SU-DHL-6 (cell line): ENCODE measurements around the gene ABCG1.

Experiments
- H2AFZ ChIP-seq: fragments of 200-600 bp; sonication (generic); 2 replicates; pipeline ENCODE4 v1.6.1; 2014; ENCODE audit warnings: low read depth, mild to moderate bottlenecking, moderate library complexity, mixed read lengths, antibody characterized with exemption, low read length; ENCODE audit not compliant: severe bottlenecking
- H3F3A ChIP-seq: fragments of 200-600 bp; shearing (Covaris generic); 2 replicates; pipeline ENCODE4 v1.6.0; 2016; ENCODE audit warnings: antibody characterized with exemption, mild to moderate bottlenecking; ENCODE audit not compliant: insufficient read depth
- H3K27ac ChIP-seq: fragments of 200-600 bp; sonication (generic); 2 replicates; pipeline ENCODE4 v1.5.1; 2016; ENCODE audit warnings: low read depth, mild to moderate bottlenecking, low read length, moderate library complexity, mixed read lengths
- H3K27me3 ChIP-seq: fragments of 200-600 bp; sonication (generic), shearing (Covaris generic); 2 replicates; pipeline ENCODE4 v1.6.0; 2014; ENCODE audit warnings: mild to moderate bottlenecking, low read length
- H3K36me3 ChIP-seq: fragments of 200-600 bp; sonication (generic); 2 replicates; pipeline ENCODE4 v1.6.1; 2014; ENCODE audit warnings: mild to moderate bottlenecking, low read length, mixed read lengths
- H3K4me2 ChIP-seq: fragments of 300-600, 200-600 bp; shearing (Covaris generic), sonication (generic); 2 replicates; pipeline ENCODE4 v1.6.0; 2014; ENCODE audit warnings: low read length, low read depth, mild to moderate bottlenecking; ENCODE audit not compliant: poor library complexity, severe bottlenecking
- H3K4me3 ChIP-seq: fragments of 200-600 bp; sonication (generic); 2 replicates; pipeline ENCODE4 v1.5.1; 2014; ENCODE audit warnings: antibody characterized with exemption, low read length, mild to moderate bottlenecking, mixed read lengths; ENCODE audit not compliant: insufficient read depth, poor library complexity, severe bottlenecking
- H3K79me2 ChIP-seq: fragments of 200-600 bp; sonication (generic); 2 replicates; pipeline ENCODE4 v1.6.1; 2014; ENCODE audit warnings: mild to moderate bottlenecking, low read length, moderate library complexity; ENCODE audit not compliant: insufficient read depth
- H3K9ac ChIP-seq: fragments of 200-600 bp; sonication (generic); 2 replicates; pipeline ENCODE4 v1.7.0; 2014; ENCODE audit warnings: mild to moderate bottlenecking, low read length
- H3K9me2 ChIP-seq: fragments of 200-600 bp; sonication (generic); replicated peaks from 2 replicates; pipeline ENCODE4 v1.6.1; 2014; ENCODE audit warnings: low read length; ENCODE audit not compliant: insufficient read depth
- H3K9me3 ChIP-seq: fragments of 200-600 bp; sonication (generic); 2 replicates; pipeline ENCODE4 v1.6.1; 2014; ENCODE audit warnings: low read length, mixed read lengths; ENCODE audit not compliant: insufficient read depth
- H4K20me1 ChIP-seq: fragments of 200-600 bp; sonication (generic); 2 replicates; pipeline ENCODE4 v1.6.1; 2014; ENCODE audit warnings: low read depth, mild to moderate bottlenecking, antibody characterized with exemption, low read length, moderate library complexity, mixed read lengths
- CTCF ChIP-seq: fragments of 200-600 bp; sonication (generic); IDR thresholded peaks from one replicate; pipeline ENCODE4 v1.5.1; 2017; ENCODE audit warnings: antibody characterized with exemption, mild to moderate bottlenecking, low read length, moderate library complexity; ENCODE audit not compliant: insufficient read depth, poor library complexity, severe bottlenecking
- EZH2phosphoT487 ChIP-seq: fragments of 200-600 bp; sonication (generic), shearing (Covaris generic); conservative IDR thresholded peaks from 2 replicates; pipeline ENCODE4 v1.6.1; 2018; ENCODE audit warnings: mild to moderate bottlenecking, antibody characterized with exemption, low read length, moderate library complexity, mixed read lengths

Gene ABCG1

GRCh38 chr21:42337276-42337675, 118.3 kb downstream of the ABCG1 start:
- H3K9me2 ChIP-seq: no peaks in the 10 kb centered on the region
- H3K36me3 ChIP-seq: no peaks in the 10 kb centered on the region
- H3F3A ChIP-seq: no peaks in the 10 kb centered on the region
- H3K9me3 ChIP-seq: no peaks in the 10 kb centered on the region
- no peak overlapping the region for H3K4me3 ChIP-seq
- no peaks in the 10 kb centered on the region for H3K27me3 ChIP-seq
- H3K27ac ChIP-seq: no peak overlapping the region
- no peak overlapping the region for H2AFZ ChIP-seq
- H3K4me2 ChIP-seq: no peak overlapping the region
- TF ChIP-seq CTCF (no peak), EZH2phosphoT487 (no peak)
- H3K79me2 ChIP-seq: no peaks in the 10 kb centered on the region
- no peaks in the 10 kb centered on the region for H4K20me1 ChIP-seq
- no peak overlapping the region for H3K9ac ChIP-seq

- no peak overlapping the region for H3K4me2 ChIP-seq
- no peaks in the 10 kb centered on the region for H3F3A ChIP-seq
- H3K27ac ChIP-seq: no peak overlapping the region
- H3K36me3 ChIP-seq: no peaks in the 10 kb centered on the region
- H3K9me3 ChIP-seq: no peaks in the 10 kb centered on the region
- no peaks in the 10 kb centered on the region for H3K27me3 ChIP-seq
- H3K9ac ChIP-seq: no peak overlapping the region
- no peaks in the 10 kb centered on the region for H4K20me1 ChIP-seq
- H3K9me2 ChIP-seq: no peaks in the 10 kb centered on the region
- no peak overlapping the region for H2AFZ ChIP-seq
- TF ChIP-seq EZH2phosphoT487 (no peak), CTCF (peak; percentile 50)
- H3K4me3 ChIP-seq: no peak overlapping the region
- no peaks in the 10 kb centered on the region for H3K79me2 ChIP-seq
Observed at GRCh38 chr21:42337830-42338728, 119.1 kb downstream of the ABCG1 start.

GRCh38 chr21:42338729-42339715, 120.1 kb downstream of the ABCG1 start:
- H3K27me3 ChIP-seq: no peaks in the 10 kb centered on the region
- H3K79me2 ChIP-seq: no peaks in the 10 kb centered on the region
- H3K4me3 ChIP-seq: no peak overlapping the region
- no peak overlapping the region for H2AFZ ChIP-seq
- no peaks in the 10 kb centered on the region for H3K9me2 ChIP-seq
- no peaks in the 10 kb centered on the region for H3F3A ChIP-seq
- H3K9me3 ChIP-seq: no peaks in the 10 kb centered on the region
- H3K27ac ChIP-seq: no peak overlapping the region
- no peak overlapping the region for H3K9ac ChIP-seq
- H4K20me1 ChIP-seq: no peaks in the 10 kb centered on the region
- TF ChIP-seq CTCF: no peak
- TF ChIP-seq EZH2phosphoT487: no peak
- H3K4me2 ChIP-seq: no peak overlapping the region
- no peaks in the 10 kb centered on the region for H3K36me3 ChIP-seq
